ENCODE results near the gene ARID5A.

Gene ARID5A

DNA sequence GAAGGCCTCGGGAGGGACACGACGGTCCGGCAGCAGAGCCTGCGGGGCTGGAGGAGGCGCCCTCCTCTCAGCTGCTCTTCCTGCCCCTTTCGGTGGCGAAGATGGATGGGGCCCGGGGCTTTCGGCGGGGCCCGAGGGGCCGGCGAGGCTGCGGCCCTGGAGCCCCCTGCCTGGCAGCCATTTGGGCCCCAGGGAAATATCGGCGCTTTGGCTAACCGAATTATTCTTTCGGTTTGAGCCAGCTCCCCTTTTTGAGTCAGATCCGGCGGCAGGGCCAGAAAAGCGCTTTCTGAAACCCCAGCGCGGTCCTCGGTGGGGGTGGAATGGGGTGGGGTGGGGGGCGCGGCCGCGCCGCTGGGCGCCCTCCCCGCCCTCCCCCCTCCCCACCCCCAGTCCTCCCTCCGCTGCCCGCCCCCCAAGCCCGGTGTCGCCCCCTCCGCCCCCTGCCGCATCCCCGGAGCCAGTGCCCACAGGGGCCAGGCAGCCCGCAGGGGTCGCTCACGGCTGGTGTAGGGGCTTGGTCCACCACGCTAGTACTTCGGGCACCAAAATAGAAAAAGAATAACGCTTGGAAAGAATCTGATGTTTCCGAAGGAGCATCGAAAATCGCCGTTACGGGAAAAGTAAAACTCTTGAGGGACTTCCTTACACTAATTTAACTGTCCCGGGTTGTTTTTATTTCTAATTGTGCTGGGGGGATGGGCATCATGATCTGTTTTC is 9.1 kb upstream of the ARID5A start:
- peak; percentile 49 for DNase-seq (ENCODE audit: low spot score)

DNA sequence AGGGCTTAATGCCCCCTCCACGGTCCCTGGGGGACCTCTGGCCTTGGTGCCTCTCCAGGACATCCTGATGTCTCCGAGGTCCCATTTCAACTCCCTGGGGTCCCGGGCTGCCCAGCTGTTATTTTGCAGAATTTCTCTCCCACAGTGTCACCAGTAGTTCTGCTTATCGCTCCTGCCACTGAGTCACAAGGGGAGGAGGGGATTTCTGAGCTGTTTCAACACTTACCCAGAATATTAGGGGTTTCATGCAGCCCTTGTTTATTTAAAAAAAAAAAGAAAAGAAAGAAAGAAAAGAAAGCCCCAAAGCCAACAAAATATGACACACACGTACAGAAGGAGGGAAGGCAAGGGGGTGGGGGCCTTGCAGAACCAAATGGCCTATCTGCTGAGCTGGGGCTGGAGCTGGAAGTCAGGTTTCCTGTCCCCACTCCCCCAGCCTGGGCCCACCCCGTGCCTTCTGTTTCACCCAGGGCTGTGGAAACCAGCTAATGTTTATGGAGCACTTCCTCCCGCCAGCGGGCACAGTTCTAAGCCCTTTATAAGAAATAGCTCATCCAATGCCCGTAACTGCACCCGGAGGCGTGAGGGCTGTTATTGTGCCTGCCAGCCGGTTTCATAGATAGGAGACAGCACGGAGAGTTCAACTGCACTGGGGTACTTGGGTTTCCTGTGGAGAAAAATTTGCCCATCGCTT is 8.4 kb upstream of the ARID5A start:
- DNase-seq (ENCODE audit: low spot score) = peak; percentile 54

GRCh38 chr2:96528700-96529375 is 7.7 kb upstream of the ARID5A start:
- no peak for DNase-seq (ENCODE audit: low spot score)

DNA sequence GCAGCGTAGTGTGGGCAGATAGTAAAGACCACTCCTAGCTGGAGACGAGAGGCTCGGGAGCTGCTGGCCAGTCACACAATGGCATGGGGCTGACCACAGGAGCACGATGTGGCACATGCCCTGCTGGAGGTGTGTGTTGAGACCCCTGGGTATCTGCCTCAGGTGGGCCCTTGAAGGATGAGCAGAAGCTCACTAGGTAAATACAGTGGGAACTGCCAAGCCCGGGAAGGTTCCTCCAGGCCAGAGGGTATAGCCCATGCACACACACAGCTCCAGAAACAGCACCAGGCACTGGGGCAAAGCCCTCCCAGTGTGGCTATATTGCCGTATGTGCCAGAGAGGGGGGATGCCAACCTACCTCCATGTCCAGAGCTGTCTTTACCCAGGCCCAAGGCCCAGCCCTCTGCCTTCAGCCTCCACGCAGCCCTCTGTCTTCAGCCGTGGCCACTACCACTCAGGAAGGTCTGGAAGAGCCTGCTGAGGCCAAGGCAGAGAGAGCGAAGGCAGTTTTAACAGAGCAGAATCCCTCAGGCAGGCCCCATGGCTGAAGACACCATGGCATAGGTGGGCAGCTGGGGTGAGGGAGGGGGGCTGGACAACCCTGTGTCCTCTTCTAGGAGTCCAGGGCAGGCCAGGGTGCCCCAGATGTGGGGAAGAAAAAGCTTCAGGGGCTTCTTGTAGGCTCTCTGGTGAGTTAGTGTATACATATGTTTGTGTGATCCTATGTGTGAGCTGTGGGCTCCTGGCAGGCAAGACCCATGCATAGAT is 7.0 kb upstream of the ARID5A start:
- DNase-seq (ENCODE audit: low spot score) = no peak

- DNase-seq (ENCODE audit: low spot score) = no peak
Measured at GRCh38 chr2:96530144-96530430, 6.5 kb upstream of the ARID5A start.

GRCh38 chr2:96530474-96531357 is 5.8 kb upstream of the ARID5A start:
- DNase-seq (ENCODE audit: low spot score) = no peak

DNA sequence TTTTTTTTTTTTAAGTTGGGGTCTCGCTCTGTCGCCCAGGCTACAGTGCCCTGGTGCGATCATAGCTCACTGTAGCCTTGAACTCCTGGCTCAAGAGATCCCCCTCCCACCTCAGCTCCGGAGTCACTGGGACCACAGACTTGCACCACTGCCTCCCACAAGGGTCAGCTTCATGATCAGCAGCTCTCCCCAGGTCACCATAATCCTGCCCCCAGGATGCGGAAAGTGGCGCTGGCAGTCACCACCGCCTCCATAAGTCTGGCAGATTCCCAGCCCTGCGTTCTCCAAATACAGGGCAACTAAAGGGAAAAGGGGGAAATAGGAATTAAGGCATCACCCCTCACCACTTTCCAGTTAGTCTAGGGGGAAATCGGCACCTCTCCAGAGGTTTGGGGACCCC is 5.2 kb upstream of the ARID5A start:
- DNase-seq (ENCODE audit: low spot score) = no peak

DNA sequence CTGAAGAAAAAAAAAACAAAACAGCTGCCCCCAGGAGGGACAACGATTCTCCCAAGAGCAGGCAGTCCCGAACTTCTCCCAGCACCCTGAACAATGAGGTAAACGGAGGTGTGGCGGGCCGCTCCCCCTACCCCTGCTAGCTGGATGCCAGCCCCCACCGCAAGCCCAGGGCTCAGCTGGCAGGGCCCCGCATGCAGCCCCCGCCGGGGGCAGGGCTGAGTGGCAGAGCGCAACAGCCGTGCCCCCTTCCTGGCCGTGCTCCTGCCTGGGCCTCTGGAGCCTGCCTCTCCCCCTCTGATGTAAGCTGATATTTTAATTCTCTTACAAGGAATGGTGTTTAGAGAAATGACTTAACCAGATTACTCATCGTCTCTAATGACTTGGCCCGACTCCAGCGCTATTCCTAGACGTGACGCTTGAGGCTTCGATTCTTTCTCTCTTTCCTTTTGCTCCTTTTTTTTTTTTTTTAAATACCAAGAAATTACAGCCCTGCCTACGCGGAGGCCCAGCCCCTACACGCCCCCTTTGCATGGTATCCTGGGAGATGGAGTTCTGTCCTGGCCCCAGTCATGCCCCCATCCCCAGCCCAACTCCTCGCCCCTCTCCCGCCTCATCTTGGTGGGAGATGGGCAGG is 4.6 kb upstream of the ARID5A start:
- peak; percentile 95 for DNase-seq (ENCODE audit: low spot score)

GRCh38 chr2:96532641-96533291 is 3.8 kb upstream of the ARID5A start:
- DNase-seq (ENCODE audit: low spot score) = no peak

GRCh38 chr2:96533292-96534073 is 3.1 kb upstream of the ARID5A start:
- peak; percentile 93 for DNase-seq (ENCODE audit: low spot score)

DNA sequence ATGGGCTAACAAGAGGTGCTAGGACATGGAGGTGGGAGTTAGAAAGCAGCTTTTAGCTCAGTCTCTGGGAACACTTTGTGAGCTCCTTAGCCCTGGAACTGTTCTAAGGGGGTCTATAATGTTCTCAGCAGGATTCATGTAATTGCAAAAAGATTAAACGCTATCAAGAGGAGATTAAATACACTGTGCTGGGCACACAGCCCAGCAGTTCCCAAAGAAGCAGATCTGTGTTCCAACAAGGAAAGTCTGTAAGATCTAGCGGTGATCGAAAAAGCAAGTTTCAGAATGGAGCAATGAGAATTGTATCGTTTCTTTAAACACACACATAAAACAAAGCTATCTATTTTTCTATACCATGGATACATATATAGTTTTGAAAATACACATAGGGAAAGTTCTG is 2.4 kb upstream of the ARID5A start:
- no peak for DNase-seq (ENCODE audit: low spot score)

GRCh38 chr2:96534701-96535181 is 1.8 kb upstream of the ARID5A start:
- no peak for DNase-seq (ENCODE audit: low spot score)

DNA sequence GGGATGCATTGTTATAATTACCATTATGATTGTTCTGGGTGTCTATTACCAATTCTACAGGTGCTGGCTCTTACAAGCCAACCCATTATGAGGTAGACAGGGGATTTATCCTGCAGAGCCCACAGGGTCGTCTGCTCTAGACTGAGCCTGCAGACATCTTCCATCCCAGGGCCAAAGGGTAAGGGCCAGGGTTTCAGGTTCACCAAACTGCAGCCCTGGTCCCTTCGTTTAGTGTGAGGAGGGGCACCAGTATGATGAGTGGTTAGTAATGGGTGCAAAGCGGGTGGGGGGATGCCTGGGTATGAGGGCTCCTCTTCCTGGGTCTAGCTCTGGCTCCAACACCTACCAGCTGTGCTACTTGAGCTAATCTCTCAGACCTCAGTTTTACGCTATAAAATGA is 1.2 kb upstream of the ARID5A start:
- no peak for DNase-seq (ENCODE audit: low spot score)

DNA sequence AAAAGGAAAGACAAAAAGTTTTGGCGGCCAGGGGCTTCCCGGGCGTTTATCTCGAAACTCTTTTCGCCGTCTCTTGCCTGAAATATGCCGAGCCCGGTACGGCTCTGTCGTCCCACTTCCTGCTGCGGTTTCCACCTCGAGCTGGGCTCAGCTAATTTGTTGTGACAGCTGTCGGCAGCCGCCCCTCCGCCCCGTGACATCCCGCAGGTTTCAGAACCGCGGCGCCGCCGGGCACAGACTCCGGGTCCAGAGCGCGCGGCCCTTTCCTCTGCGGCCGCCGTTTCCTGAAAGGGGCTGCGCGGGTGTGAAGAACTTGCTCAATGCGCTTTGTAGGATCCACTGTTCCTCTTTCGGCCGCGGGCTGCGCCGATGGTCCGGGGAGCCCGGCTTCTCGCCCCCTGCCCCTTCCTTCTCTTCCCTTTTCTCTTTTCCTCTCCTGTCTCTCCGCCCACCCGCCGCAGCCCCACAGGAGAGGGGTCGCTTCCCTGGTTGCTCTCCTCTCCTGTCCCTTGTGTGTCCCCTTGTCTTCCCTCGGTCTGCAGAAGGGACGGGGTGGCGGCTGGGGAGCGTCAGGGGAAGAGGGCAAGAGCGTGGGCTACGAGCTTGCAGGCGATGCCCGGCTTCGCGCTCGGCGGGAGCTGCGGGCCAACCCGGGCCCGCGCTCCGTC is 648 bp downstream of the ARID5A start:
- no peak for DNase-seq (ENCODE audit: low spot score)

DNA sequence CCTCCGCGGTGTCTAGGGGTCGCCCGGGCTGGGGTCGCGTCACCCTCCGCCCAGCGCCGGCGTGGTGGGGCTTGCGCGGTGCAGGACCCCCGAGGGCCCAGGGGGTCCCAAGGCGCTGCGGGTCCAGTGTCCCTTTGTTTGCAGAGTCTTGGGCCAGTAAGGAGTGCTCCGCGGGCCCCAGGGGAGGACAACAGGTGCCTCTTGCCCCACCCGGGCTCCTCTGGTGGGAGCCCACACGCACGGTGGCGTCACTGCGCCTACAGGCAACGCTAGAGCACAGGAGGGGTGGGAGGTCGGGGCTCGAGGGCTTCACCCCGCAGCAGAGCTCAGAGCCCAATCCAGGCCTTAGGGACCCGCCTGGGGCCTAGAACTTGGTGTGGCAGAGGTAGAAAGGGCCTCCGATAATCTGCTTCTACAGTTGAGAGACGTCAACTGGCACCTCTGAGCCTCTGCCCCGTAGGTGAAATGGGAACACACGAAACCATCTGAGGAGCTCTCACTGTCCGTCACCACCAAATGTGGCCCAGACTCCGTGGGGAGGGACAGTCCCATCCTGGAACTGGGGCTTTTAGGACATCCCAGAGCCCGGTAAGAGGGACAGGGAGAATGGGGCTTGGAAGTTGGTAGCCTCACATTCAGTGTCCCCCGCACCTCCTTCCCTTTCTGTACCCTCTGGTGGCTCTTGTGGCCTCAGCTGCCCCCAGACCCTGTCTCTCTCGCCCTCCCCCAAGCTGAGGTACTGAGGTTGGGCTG is 1.4 kb downstream of the ARID5A start:
- DNase-seq (ENCODE audit: low spot score) = no peak

- no peak for DNase-seq (ENCODE audit: low spot score)
Measured at GRCh38 chr2:96538487-96539214, 2.1 kb downstream of the ARID5A start.

DNA sequence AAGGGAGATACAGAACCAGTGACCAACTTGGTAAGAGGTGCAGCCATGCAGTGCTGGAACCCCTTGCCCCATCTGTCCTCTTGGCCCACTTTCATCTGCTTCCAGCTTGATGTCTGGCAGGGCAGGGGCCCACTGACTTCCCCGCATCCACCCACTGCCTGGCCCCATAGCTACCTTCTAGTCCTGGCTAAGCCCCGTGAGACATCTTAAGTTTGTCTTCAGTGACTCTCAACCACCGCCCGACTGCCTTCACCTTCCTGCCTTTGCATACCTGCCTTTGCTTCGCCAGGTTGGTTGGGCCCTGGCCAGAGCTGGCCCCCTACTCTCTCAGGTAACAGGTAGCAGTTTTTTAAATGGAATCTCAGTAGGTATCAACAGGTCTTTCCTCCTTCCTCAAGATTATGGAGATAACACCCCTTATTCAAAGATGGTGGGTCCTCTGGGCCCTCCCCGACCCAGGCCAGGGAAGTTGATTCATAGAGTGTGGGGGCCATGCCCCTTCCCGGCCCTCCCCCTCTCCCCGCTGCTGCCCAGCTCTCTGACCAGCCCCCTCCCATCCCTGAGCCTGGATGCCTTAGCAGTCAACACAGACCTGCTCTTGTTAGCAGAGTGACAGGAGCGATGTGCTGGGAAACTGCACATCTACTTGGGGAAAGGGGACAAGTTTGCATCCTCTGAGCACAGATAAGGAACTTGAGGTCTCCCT is 2.8 kb downstream of the ARID5A start:
- no peak for DNase-seq (ENCODE audit: low spot score)
